HG02885 (cell line): ENCODE data around the gene ABLIM2.

ENCODE experiments used
- ATAC-seq: cut with Tn5 transposase; IDR thresholded peaks from one replicate; pipeline ENCODE4 v1.9.1; 2021; ENCODE audit warnings: mild to moderate bottlenecking; ENCODE audit not compliant: unreplicated experiment, poor library complexity

ABLIM2 gene

GRCh38 chr4:8037150-8037769 lies 121.4 kb downstream of the ABLIM2 start:
- ATAC-seq, result no peak

DNA sequence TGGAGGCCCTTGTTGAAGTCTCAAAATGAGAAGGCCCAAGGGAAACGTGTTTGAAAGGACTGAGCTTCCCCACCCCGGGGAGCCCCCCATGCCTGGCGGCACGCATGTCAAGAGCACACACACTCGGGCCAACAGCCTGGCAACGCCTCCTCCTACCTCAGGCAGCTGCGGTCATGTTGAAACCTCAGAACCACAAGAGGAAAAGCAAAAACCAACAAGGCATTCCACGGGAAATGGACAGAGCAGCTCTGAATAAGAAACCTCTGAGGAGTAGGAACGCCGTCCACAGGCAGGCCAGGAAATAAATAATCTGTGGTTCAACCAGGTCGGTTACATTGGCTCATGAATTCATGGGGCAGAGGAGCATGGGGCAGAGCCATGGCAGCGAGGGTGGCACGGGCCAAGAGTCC lies 123.2 kb downstream of the ABLIM2 start:
- ATAC-seq, result no peak

DNA sequence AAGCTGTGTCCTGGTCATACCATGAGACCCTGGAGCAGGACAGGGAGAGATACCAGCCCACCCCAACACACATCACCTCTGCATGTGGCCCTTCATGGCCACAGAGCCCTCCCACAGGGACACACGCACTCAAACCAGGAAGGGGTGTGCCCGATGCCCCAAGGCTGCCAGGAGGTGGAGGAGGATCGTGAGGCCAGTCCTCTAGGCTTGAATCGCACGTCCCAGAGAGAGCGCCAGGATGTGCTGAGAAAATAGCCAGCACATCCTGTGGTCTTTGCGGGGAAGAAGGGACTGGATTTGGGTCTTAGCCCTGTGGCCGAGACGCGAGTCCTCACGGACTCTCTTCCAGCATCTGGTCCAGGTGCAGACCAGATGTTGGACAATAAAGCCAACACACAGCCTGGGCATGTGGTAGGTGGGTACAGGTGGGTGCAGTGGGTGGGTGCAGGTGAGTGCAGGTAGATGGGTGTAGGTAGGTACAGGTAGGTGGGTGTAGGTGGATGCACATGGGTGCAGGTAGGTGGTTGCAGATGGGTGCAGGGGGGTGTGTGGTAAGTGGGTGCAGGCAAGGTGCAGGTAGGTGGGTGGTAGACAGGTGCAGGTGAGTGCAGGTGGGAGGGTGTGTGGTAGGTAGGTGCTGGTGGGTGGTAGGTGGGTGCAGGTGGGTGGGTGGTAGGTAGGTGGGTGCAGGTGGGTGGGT lies 124.6 kb downstream of the ABLIM2 start:
- no peak for ATAC-seq

DNA sequence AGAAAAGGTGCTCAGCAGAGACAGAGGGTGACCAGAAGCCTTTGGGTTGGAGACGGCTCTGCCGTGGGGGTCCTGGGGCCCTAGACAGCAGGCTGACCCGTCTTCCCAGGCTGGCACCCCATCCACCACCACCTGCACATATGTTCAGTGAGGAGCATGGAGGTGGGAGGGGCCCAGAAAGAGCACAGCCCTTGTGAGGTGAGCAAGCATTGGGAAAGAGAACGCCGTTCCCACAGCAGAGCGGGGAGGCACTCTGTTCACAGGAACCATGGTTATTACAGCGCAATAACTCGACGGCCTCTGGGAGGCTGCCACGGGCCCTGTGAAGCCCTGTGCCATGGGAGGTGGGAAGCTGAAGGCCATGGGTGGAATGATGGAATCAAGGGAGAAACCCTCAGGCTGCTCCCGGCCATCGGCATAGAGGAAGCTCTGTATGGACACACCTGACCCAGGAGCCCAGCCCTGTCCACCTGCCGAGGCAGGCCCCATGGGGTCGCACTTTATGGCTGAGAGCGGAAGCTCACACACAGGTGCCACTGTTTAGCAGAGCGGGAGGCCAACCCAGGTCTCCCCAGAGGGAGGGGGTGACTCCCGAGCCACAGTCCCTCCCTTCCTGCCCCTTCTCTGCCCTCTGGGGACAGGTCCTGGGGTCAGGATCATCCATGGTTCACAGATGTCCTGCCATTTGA lies 125.4 kb downstream of the ABLIM2 start:
- ATAC-seq, result no peak

DNA sequence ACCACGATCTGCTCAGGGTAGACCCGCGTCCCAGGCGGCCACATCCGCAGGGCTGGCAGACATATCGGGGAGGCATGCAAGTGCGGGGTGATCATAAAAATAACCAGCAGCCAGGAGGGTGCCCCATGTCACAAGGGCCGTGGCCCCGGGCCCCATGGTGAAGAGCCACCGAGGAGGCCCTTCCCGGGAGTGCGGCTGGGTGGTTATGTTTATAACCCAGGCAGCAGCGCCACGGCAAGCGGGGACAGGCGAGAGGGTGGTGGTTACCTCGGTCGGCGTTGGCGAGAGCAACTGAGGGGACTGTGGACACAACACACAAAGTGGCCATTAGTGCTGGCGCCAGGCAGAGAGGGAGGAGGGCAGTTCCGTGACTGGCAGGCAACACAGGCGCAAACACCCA lies 126.2 kb downstream of the ABLIM2 start:
- no peak for ATAC-seq

DNA sequence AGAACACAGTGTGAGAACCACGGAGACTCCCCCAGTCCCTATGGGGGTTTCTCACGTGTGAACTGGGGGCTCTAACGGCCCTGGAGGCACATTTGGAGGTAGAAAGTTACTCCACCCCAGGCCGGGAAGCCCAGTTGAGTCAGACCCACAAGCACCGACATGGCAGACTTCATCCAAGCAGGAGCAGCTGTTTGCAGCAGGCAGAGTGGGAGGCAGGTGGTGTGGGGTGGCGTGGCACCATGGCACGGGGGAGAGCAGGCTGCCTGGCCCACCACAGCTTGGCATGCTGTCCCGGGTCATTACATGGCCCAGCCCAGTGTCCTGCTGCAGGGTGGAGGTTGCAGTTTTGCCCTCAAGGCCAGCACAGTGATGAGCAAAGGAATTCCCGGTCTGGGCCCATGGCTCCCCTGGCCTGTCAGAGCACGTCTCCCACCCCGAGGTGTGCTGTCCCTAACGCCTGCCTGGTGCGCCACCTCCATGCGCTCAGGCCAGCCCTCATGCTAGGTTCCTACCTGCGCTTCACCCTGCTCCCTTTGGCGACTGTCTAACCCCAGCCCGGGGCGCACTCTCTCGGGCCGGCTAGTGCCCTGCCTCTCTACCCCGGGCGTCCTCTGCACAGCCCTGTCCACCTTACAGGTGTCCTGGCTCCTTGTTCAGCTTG lies 128.4 kb downstream of the ABLIM2 start:
- ATAC-seq, result no peak

DNA sequence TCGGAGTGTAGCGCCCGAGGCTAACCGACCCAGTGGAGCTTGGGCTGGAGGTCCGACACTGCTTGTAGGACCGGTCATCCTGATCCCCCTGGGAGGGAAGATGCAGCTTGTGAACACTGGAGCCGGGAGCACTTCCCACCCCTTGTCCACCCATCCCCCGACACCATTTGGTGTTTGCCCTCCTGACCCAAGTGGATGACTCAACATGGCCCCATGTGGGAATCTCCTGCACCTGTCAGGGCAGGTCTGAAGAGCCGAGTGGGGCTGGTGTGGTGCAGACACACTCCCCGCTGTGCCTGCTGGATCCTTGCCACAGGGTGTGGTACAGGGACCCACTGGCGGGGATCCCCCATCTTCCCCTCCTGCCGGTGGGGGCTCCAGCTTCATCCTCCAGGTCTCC lies 128.9 kb downstream of the ABLIM2 start:
- ATAC-seq, result no peak

DNA sequence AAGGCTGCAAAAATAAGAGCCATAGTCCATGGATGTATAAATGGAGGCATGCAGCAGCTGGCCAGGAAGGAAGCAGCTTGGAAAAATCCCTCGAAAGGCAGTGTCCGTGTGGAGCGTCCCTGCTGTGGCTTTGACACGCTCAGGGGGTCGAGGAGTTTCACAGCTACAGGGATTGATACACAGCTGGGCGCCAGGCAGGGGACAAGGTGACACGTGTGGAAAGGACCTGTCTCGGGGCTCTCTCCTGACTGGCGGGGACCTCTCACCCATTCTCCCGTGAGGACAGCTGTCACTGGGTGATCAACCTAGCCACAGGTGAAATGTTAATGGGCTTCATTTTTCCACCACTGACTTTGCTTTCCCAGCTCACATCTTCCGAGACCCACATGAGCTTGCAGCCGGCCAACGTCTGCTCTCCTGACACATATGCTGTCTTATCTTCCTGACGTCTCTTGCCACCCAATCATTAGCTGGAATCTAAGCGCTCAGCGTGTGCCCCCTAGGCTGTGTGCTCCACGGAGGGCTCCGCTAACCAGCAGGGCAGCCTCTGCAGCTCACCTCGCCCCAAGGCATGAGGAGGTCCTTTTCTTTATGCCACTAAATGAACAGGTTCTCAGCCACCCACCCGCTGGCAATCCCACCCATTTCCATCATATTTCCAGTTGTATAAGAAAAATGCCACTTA lies 129.6 kb downstream of the ABLIM2 start:
- ATAC-seq, result no peak

DNA sequence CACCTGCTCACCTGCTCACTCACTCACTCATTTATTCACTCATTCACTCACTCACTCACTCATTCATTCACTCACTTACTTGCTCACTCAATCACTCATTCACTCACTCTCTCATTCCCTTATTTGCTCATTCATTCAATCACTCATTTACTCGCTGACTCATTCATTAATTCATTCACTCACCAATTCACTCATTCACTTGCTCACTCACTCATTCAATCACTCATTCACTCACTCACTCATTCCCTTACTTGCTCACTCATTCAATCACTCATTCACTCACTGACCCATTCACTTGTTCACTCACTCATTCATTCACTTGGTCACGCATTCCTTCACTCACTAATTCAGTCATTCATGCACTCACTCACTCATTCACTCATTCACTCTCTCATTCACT lies 130.2 kb downstream of the ABLIM2 start:
- no peak for ATAC-seq

DNA sequence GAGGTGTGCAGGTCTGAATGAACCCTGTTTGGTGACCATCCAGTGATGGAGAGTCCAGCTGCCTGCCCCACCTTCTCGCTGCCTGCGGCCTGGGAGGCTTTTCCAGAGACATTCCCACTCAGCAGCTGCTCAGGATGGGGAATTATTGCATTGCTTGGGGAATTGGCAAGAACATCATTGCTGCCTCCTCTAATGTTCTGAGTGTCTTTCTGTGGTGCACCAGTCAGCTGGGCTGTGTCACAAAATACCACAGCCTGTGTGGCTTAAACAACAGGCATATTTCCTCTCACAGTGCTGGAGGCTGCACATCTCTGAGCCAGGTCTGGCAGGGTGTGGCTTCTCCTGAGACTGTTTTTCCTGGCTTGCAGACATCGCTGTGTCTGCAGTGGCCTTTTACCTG lies 132.2 kb downstream of the ABLIM2 start:
- no peak for ATAC-seq

GRCh38 chr4:8025668-8026067 lies 132.9 kb downstream of the ABLIM2 start:
- no peak for ATAC-seq

- no peak for ATAC-seq
Measured at GRCh38 chr4:8024073-8024786, 134.4 kb downstream of the ABLIM2 start.

DNA sequence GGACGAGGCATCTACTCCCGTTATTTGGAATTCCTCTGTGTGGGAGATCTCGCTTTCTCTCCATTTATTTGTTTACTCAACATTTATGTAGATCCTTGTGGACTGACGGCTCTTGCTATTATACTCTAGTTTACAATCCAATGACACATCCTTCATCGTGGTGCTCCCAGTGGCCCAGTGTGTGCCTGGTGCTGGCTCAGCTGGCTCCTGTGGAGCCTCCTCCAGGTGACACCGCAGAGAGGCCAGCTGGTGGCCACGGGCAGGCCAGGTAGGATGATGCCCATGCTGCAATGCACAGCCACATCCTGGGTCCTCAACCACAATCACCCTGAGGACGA lies 134.9 kb downstream of the ABLIM2 start:
- ATAC-seq, result no peak

- ATAC-seq, result no peak
Measured at GRCh38 chr4:8022767-8023695, 135.6 kb downstream of the ABLIM2 start.

- ATAC-seq, result no peak
Measured at GRCh38 chr4:8021796-8022195, 136.8 kb downstream of the ABLIM2 start.

DNA sequence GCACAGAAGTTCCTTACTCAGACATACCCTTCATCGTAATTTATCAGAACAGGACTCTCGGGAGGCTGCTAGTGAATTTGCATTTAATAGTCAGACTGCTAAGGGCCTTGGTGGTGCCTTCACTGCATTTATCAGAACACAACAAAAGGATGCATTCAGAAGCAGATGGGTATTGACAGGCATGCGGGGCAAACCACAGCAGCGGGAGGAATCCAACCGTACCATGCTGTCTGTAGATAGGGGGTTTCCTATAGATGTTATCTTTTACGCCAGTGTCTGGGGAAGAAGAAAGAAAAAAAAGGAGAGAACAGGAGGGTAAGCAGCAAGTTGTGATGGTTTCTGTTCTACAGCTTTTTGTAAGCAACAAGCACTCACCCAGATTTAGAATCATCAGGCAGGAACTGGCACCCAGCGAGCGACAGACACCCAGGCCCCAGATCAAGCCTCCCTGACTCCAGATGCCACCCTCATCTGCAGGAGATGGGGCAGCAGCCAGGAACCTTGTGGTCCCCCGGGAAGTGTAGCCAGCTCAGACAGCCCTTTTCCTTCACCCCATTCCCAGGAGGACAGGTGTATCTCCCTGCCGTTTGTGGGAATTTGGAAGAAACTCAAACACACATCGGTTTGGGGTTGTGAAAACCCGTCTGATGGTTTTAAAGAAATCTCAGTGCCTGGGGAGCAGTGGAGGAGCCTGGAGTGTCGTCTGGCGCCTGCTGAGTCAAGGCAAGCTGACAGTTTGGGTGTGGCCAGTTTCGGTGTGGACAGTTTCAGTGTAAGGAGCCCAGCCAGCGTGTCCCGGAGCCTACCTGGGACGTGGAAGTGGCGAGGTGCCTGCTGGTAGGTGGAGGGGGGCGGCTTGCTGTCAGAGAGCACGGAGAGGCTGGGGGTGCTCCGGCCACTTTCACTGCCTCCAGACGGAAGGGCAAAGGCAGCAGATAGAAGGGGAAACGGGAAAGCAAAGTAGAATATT lies 138.9 kb downstream of the ABLIM2 start:
- ATAC-seq, result no peak

DNA sequence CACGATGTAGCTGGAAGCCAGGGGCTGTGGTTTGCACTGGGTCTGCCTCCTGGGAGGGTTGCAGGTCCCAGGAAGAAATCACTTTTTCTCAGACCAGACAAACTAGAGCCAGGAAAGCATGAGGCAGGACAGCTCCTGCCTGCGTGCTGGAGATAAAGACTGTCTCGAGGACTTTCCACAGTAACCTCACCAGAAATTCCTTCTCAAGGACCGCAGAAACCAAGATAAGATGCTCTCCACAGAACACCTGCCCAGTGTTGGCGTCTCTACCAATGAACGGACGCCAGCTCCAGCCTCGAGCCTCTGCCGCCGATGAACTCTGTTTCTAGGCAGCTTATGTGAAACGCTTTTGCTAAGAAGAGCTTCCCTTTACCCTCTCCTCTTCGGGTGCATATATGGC lies 142.1 kb downstream of the ABLIM2 start:
- no peak for ATAC-seq

DNA sequence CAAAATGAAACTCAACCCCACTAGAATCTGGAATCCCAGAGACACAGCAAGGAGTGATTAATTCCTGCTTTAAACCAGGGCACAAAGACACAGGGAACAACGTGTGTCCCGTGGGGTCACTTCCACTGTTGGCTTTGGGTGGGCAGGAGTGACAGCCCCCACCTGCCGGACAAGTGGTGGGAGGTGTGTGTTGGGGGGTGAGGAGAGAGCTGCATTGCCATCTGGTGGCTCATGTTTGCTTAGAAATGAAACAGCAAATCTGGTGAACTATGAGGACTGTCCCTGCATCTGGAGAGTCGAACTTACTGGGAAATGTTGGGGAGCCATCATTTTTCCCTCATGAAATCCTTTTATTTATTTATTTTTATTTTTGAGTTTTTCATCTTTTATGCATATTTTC lies 143.1 kb downstream of the ABLIM2 start:
- ATAC-seq, result no peak
